ENCODE data around the gene KRTAP2-1.

DNA sequence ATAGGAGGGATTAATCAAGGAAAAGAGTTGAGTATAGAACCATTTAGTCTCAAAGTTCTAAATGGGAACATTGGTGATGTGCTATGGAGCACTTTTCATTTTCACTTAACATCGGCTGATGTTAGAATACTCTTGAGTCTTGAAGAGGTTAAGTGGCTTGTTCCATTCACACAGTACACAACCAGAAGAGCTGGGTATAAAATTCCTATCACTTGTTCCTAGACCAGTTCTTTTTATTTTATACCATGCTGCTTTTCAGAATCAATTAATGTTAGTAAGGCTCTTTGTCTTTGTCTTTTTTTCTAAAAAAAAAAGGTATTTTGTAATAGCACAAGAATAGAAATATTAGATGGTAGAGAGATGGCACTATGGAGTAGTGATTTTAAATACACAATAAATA is 4.2 kb downstream of the KRTAP2-1 start:
- TF ChIP-seq POLR2A (IDR thresholded peaks at IDR 0.05; ENCODE audit: low read depth, low read length) = no peak
- no peak for TF ChIP-seq POLR2AphosphoS5 (IDR thresholded peaks at IDR 0.05; ENCODE audit: low read depth, low read length)
- TF ChIP-seq TAF1 (IDR thresholded peaks at IDR 0.05; ENCODE audit: borderline replicate concordance, low read depth, low read length) = no peak

Measured in GM12892 (cell line).